ENCODE measurements around the gene ZNF24.

The ZNF24 gene

DNA sequence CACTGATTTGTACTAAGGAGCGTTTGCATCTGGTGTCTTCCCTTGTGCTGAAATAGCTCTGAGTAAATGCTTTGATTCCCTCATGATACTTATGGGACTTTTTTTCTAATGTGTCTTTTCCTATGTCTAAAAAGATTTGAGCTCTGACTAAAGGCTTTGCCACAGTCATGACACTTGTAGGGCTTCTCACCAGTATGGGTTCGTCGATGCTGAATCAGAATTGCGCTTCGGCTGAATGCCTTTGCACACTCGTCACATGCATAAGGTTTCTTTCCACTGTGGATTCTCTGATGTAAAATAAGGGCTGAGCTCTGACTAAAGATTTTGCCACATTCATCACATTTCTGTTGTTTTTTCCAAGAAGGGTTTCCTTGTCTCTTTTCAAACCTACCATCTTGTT, 24.9 kb upstream of the ZNF24 start:
- H3K4me3 ChIP-seq (ENCODE audit: low read length, poor library complexity, severe bottlenecking): no peak overlapping the region
- H3K4me2 ChIP-seq (ENCODE audit: low read depth, low read length, poor library complexity, severe bottlenecking): no peak overlapping the region
- H3K79me2 ChIP-seq (ENCODE audit: insufficient read depth, low read length): no peaks in the 10 kb centered on the region
- TF ChIP-seq, protein P1, sequence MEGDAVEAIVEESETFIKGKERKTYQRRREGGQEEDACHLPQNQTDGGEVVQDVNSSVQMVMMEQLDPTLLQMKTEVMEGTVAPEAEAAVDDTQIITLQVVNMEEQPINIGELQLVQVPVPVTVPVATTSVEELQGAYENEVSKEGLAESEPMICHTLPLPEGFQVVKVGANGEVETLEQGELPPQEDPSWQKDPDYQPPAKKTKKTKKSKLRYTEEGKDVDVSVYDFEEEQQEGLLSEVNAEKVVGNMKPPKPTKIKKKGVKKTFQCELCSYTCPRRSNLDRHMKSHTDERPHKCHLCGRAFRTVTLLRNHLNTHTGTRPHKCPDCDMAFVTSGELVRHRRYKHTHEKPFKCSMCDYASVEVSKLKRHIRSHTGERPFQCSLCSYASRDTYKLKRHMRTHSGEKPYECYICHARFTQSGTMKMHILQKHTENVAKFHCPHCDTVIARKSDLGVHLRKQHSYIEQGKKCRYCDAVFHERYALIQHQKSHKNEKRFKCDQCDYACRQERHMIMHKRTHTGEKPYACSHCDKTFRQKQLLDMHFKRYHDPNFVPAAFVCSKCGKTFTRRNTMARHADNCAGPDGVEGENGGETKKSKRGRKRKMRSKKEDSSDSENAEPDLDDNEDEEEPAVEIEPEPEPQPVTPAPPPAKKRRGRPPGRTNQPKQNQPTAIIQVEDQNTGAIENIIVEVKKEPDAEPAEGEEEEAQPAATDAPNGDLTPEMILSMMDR (conservative IDR thresholded peaks at IDR 0.05; ENCODE audit: low read length): no peak
- TF ChIP-seq EZH2phosphoT487 (IDR thresholded peaks at IDR 0.05; ENCODE audit: borderline replicate concordance): no peak
- H3K9ac ChIP-seq (ENCODE audit: low read depth, low read length, poor library complexity, severe bottlenecking): no peak overlapping the region
- H3K9me2 ChIP-seq (replicated peaks; ENCODE audit: low read depth, low read length): no peaks in the 10 kb centered on the region; the same call in 1 of the 2 replicates
- no peaks in the 10 kb centered on the region for H3K27me3 ChIP-seq (ENCODE audit: insufficient read depth, low read length, poor library complexity, severe bottlenecking)
- no peaks in the 10 kb centered on the region for H3F3A ChIP-seq (ENCODE audit: low read depth)
- no peaks in the 10 kb centered on the region for H3K4me1 ChIP-seq (ENCODE audit: insufficient read depth, low read length, poor library complexity, severe bottlenecking)
- H2AFZ ChIP-seq (ENCODE audit: low read length): no peak overlapping the region
- no peaks in the 10 kb centered on the region for H3K36me3 ChIP-seq (ENCODE audit: insufficient read depth, low read length)
- H3K9me3 ChIP-seq (ENCODE audit: insufficient read depth, low read depth, low read length): no peaks in the 10 kb centered on the region
- H4K20me1 ChIP-seq (ENCODE audit: insufficient read depth, low read length, poor library complexity, severe bottlenecking): no peaks in the 10 kb centered on the region

- no peaks in the 10 kb centered on the region for H3F3A ChIP-seq (ENCODE audit: low read depth)
- H3K9me2 ChIP-seq (replicated peaks; ENCODE audit: low read depth, low read length): no peaks in the 10 kb centered on the region; the same call in 1 of the 2 replicates
Measured at GRCh38 chr18:35368595-35368994, 24.4 kb upstream of the ZNF24 start.

DNA sequence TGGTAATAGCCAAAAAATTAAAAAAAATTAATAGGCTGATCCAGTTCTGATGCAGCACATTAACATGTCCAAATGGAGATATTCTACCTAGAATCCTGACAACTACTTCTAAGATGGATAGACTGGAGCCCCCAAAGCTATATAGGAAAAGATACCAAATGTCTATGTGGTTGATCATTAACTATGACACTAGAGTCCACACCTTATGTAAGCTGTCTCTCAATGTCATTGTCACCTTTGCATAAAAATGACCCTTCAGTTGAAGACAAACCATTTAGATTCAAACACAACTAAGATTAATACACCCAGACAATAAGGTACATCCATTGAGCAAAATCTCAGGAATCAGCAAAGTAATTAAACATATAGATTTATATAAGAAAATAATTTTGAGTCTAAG, 18.3 kb upstream of the ZNF24 start:
- Histone ChIP-seq H3K79me2 (ENCODE audit: insufficient read depth, low read length) (no peaks in the 10 kb centered on the region), H3K9ac (ENCODE audit: low read depth, low read length, poor library complexity, severe bottlenecking) (no peak overlapping the region), H4K20me1 (ENCODE audit: insufficient read depth, low read length, poor library complexity, severe bottlenecking) (no peaks in the 10 kb centered on the region), H3K4me1 (ENCODE audit: insufficient read depth, low read length, poor library complexity, severe bottlenecking) (no peaks in the 10 kb centered on the region), H3K27me3 (ENCODE audit: insufficient read depth, low read length, poor library complexity, severe bottlenecking) (no peaks in the 10 kb centered on the region), H2AFZ (ENCODE audit: low read length) (no peak overlapping the region), H3K36me3 (ENCODE audit: insufficient read depth, low read length) (no peaks in the 10 kb centered on the region), H3K4me2 (ENCODE audit: low read depth, low read length, poor library complexity, severe bottlenecking) (no peak overlapping the region), H3K4me3 (ENCODE audit: low read length, poor library complexity, severe bottlenecking) (no peak overlapping the region), H3F3A (ENCODE audit: low read depth) (no peaks in the 10 kb centered on the region), H3K9me2 (replicated peaks; ENCODE audit: low read depth, low read length) (no peaks in the 10 kb centered on the region; the same call in 1 of the 2 replicates), H3K9me3 (ENCODE audit: insufficient read depth, low read depth, low read length) (no peaks in the 10 kb centered on the region)
- no peak for TF ChIP-seq EZH2phosphoT487 (IDR thresholded peaks at IDR 0.05; ENCODE audit: borderline replicate concordance)
- TF ChIP-seq, protein P1 (conservative IDR thresholded peaks at IDR 0.05; ENCODE audit: low read length): no peak

More at GRCh38 chr18:35368595-35368994, 24.4 kb upstream of the ZNF24 start:
- no peaks in the 10 kb centered on the region for H4K20me1 ChIP-seq (ENCODE audit: insufficient read depth, low read length, poor library complexity, severe bottlenecking)
- no peaks in the 10 kb centered on the region for H3K36me3 ChIP-seq (ENCODE audit: insufficient read depth, low read length)
- H3K9ac ChIP-seq (ENCODE audit: low read depth, low read length, poor library complexity, severe bottlenecking): no peak overlapping the region
- no peak overlapping the region for H2AFZ ChIP-seq (ENCODE audit: low read length)
- no peaks in the 10 kb centered on the region for H3K9me3 ChIP-seq (ENCODE audit: insufficient read depth, low read depth, low read length)
- H3K4me2 ChIP-seq (ENCODE audit: low read depth, low read length, poor library complexity, severe bottlenecking): no peak overlapping the region
- H3K27me3 ChIP-seq (ENCODE audit: insufficient read depth, low read length, poor library complexity, severe bottlenecking): no peaks in the 10 kb centered on the region
- H3K4me1 ChIP-seq (ENCODE audit: insufficient read depth, low read length, poor library complexity, severe bottlenecking): no peaks in the 10 kb centered on the region
- H3K79me2 ChIP-seq (ENCODE audit: insufficient read depth, low read length): no peaks in the 10 kb centered on the region
- TF ChIP-seq, protein P1 (conservative IDR thresholded peaks at IDR 0.05; ENCODE audit: low read length): no peak
- TF ChIP-seq EZH2phosphoT487 (IDR thresholded peaks at IDR 0.05; ENCODE audit: borderline replicate concordance): no peak
- no peak overlapping the region for H3K4me3 ChIP-seq (ENCODE audit: low read length, poor library complexity, severe bottlenecking)

Data from Loucy (cell line).